Activated CD4-positive, alpha-beta T cell treated with anti-CD3 and anti-CD28 coated beads, Interleukin-2, amount 50 U/mL, for 48 hours (primary cell): ENCODE data around the gene PKP2.
"Not testable (repeated sequence)": the region's sequence is repeated elsewhere in the genome, so short reads cannot be mapped to it uniquely, and the experiment has no call there.

Experiments
- DNase-seq, 2 experiments: peaks; one replicate each; pipeline ENCODE4 v3.0.0-alpha.2; 2020

Gene PKP2

GRCh38 chr12:32861658-32862057 is 34.9 kb downstream of the PKP2 start:
- DNase-seq: not testable (repeated sequence)

DNA sequence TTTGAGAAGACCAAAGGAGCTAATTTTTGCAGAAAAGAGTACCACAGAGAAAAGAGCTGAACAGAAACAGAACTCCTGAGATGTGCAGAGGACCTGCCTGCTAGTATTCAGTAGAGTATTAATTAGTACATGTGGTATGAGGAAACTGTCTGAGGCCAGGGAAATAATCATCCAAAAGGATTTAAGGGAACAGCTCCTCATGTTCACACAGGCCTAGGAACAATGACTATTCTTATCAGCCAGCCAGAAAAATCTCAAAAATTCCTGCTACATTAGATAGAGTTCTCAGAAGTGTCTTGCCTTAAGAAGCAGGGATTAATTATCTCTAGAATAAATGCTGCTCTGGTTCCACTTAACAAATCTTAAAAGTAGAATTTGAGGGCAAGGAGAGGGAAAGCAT is 36.4 kb downstream of the PKP2 start:
- no peak for DNase-seq

DNA sequence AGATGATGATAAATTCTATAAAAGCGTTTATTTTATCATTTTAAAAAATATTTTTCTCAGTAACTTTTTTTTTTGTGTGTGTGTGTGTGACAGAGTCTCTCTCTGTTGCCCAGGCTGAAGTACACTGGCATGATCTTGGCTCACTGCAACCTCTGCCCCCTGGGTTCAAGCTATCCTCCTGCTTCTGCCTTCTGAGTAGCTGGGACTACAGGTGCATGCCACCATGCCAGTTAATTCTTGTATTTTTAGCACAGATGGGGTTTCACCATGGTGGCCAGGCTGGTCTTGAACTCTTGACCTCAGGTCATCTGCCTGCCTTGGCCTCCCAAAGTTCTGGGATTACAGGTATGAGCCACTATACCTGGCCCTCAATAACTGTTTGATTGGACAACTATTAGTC is 37.2 kb downstream of the PKP2 start:
- no peak for DNase-seq

DNA sequence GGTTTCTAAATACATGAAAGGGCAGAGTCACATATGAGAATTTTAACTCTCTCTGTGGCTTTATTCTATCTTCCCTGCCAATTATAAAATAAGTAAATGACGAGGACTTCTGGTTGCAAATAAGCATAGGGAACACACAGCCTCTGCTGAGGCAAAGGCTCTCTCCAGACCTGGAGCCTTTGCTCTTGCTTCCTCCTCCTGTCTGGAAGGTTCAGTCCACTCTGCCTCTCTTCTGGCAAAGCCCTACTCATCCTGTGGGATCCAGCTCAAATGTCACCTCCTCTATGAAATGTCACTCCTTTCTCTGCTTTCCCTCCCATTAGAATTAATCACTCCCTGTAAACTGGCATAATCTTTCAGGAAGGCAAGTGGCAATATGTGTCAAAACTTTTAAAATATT is 41.9 kb downstream of the PKP2 start:
- DNase-seq: no peak

DNA sequence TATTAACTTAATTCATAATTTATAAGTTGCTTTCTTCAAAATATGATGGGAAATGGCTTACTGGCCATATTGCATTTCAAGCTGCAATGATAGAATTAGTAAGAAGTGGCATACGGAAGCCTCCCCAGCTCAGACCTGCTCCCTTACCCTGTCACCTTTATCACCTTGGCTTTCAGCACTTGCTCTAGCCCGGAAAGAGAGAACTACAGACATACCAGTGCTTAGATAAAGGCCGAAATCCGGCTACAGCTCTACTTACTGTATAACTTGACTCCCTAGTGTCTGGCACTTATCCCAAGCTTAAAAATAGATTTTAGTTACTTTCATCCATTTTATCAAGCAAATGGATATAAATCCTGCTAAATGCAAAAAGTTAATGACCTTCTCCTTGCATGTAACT is 42.5 kb downstream of the PKP2 start:
- DNase-seq: no peak

GRCh38 chr12:32847287-32847686 is 49.3 kb downstream of the PKP2 start:
- no peak for DNase-seq

DNA sequence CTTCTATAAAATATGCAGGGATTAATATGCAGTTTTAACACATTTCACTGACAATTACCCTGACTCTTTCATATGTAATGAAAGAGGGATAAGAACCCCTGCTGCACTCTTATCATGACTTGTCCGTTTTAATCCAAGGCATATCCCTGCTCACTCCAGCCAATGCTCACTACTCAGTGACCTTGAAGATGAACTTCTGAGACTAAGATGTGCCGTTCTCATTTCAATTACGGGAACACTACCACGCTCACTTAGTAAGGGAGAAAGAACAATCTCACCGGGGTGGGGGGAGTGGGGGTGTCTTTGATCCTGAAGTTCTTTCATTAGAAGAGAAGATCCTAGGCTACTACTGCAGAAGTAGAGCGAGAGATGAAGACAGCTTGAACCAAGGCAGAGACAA is 50.5 kb downstream of the PKP2 start:
- no peak for DNase-seq

DNA sequence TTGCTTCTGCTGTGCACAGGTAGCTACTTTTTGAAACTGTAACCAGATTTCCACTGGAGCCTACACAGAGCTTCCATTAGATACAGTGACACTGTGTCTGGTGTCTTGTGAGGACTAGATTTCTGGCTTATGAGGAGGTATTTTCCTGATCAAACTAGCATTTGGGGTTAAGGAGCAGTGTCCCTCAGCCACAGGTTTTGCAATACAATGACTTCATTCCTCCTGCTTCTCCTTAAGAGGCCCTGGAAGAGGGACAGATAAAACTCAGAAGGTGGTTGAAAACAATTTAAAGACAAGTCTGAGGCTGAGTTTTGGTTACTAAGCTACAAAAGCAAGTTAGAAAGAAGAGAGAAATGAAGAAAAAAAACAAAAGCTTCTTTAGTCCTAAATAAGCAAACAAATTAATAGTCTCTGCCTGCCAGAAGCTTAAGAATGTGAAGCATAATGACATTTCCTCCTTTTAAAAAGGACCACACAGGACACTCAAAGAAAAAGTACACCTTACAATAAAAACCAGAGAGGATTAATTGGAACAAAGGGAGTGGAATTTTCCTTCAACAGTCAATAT is 53.0 kb downstream of the PKP2 start:
- DNase-seq: no peak

DNA sequence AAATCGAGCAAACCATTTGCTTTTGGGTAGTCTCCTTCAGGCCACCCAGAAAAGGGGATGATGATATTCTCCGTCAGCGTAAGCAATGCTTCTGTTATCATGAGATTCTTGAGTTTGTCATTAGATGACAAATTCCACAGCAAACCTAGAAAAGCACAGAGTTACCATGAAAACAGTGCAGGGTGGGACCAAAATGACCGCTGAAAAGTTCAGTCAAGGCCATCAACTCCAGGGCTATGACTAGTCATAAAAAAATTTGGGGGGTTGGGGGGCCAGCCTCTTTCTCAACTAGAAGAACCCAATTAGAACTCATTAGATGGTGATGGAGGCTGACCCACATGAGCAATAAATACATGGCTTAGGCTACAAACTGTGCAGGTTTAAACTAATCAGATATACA is 55.5 kb downstream of the PKP2 start:
- no peak for DNase-seq

GRCh38 chr12:32839828-32840227 is 56.7 kb downstream of the PKP2 start:
- DNase-seq: no peak

- DNase-seq: no peak
Observed at GRCh38 chr12:32837974-32838373, 58.6 kb downstream of the PKP2 start.

- DNase-seq: no peak
Observed at GRCh38 chr12:32836710-32837109, 59.9 kb downstream of the PKP2 start.

DNA sequence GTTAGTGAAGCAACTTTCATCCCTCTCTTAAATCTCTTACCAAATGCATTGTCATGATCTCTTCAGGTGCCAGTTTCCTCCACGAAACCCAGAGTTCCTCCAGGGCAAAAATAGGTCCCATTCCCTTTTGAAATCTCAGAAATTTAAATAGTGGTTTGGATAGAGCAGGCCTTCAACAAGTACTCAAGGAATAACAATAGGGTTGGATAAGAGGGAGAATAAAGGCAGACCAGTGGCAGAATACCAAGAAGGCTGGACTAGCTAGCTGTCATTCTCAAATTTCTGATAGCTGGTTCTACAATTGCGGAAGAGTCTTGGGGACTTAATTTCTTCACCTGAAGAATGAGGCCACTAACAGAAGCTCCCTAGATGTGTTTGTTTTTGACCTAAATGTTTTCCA is 62.5 kb downstream of the PKP2 start:
- DNase-seq: no peak

DNA sequence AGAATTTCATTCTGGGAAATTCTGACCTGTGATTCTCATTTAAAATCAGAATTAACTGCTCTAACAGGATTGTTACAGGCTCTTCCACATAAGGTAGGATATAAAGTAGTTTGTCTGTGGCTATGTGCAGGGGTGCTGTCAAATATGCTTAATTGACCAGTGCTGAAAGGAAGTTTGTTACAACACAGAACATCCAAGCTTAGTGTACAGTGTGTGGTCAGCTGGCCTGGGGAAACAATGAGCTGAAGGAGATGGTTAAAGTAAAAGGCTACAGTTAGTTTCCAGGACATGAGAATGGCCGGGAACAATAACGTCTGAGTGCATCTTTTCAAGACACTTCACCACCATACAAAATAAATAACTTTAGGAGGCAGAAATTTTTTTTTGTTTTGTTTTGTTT is 68.0 kb downstream of the PKP2 start:
- DNase-seq: no peak

GRCh38 chr12:32828120-32828519 is 68.5 kb downstream of the PKP2 start:
- no peak for DNase-seq

- no peak for DNase-seq
Observed at GRCh38 chr12:32826807-32827412, 69.7 kb downstream of the PKP2 start.

DNA sequence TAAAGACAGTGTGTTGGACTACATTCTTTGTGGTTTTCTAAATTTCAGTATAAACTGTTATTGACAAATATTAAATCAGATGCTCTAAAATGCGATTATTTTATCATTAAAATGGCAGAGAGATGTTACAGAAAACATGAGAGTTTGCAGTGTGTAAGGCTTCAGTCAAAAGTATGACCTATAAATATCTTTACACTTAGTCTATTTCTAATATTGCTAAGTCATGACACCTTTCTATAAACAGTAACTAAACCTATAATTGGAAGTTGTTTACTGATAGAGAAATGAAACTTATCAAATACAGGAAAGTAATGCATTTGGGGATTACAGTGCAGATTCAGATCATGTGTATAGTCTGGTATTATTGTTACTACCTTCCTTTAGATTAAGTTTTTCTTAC is 72.0 kb downstream of the PKP2 start:
- no peak for DNase-seq

DNA sequence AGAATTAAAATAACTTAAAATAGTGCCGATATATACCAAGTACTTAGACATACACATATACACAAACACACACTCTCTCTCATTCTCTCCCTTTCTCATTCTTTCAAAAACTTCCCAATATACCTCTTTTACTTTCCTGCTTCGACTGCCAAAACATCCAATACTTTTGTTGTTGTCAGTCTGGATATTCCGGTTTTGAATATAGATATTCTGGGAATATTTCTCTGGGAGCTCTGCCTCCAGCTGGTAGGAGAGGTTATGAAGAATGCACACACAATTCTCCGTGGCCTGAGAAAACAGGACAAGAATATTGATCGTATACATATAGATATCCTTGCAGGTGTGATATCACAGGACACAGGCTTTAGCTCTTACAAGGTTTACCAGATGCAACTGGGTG is 74.2 kb downstream of the PKP2 start:
- DNase-seq: no peak

DNA sequence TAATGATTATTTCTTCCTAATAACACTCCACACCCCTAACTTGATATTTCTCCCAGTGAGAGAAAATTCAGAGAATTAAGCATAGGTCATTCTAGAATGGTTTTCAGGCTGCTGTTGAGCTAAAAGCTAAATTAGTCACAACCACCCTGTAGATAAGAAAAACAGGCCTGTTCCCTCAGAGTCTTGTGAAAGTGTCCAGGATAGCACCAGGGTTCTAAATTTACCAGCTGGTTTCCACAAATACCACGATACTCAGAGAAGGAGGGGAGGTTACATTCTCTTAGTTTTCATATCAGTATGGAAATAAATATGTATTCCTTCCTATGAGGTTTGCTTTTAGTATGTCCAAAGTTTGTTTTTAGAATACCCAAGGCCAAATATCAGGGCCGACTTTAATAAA is 74.9 kb downstream of the PKP2 start:
- no peak for DNase-seq

- no peak for DNase-seq
Observed at GRCh38 chr12:32821293-32821692, 75.3 kb downstream of the PKP2 start.

GRCh38 chr12:32820376-32820931 is 76.1 kb downstream of the PKP2 start:
- no peak for DNase-seq

- no peak for DNase-seq
Observed at GRCh38 chr12:32819424-32819823, 77.2 kb downstream of the PKP2 start.

GRCh38 chr12:32811686-32812392 is 84.7 kb downstream of the PKP2 start:
- DNase-seq: no peak

GRCh38 chr12:32809846-32810245 is 86.7 kb downstream of the PKP2 start:
- no peak for DNase-seq
